Muscle layer of duodenum (tissue), 2 donors: ENCODE data around the gene PLA2G3.

Source experiments
- H3K27ac ChIP-seq: one replicate; pipeline ENCODE4 v1.7.0; 2013; ENCODE audit warnings: mild to moderate bottlenecking, low read length
- H3K27me3 ChIP-seq: one replicate; pipeline ENCODE4 v1.7.0; 2013; ENCODE audit warnings: low read depth, mild to moderate bottlenecking, control low read depth, low read length
- H3K36me3 ChIP-seq, 2 donors: one replicate each; pipeline ENCODE4 v1.7.0; 2013; ENCODE audit warnings: low read length in 2 of 2, control low read depth in 1 of 2, mild to moderate bottlenecking in 1 of 2; ENCODE audit not compliant: insufficient read depth in 2 of 2, control insufficient read depth in 1 of 2
- H3K4me1 ChIP-seq, 2 donors: one replicate each; pipeline ENCODE4 v1.7.0; 2013; ENCODE audit warnings: low read length in 2 of 2, mild to moderate bottlenecking in 2 of 2, control low read depth in 1 of 2, moderate library complexity in 1 of 2; ENCODE audit not compliant: insufficient read depth in 2 of 2, control insufficient read depth in 1 of 2
- H3K4me3 ChIP-seq, 2 donors: one replicate each; pipeline ENCODE4 v1.7.0; 2013; ENCODE audit warnings: low read length in 2 of 2, low read depth in 1 of 2, mild to moderate bottlenecking in 1 of 2
- H3K9me3 ChIP-seq, 2 donors: one replicate each; pipeline ENCODE4 v1.7.0; 2013; ENCODE audit warnings: low read length in 2 of 2, control low read depth in 1 of 2, mild to moderate bottlenecking in 1 of 2; ENCODE audit not compliant: control insufficient read depth in 1 of 2
- donor health status: healthy.

The PLA2G3 gene

DNA sequence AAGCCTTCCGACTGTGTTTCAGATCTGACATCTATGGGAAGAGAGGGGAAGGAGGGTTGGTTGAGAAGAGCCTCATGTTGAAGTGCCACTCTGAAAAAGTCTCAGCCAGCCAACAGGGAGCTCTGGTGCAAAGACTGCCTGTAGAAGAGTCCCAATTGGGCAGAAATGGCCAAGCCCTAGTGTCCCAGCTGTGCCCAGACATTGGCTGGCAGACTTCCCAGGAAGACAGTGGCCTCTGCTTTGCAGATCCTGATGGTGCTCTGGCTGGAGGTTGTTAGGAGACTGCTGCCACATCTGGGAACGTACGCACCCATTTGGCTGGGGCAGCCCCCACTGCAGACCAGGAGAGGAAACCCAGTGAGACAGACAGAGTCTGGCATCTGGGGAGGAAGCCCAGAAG lies 3.2 kb upstream of the PLA2G3 start:
- H3K27me3 ChIP-seq: peaks cover 9% of the 10 kb centered on the region
- no peaks in the 10 kb centered on the region for H3K9me3 ChIP-seq
- H3K4me1 ChIP-seq: peaks cover 0 to under 1% of the 10 kb centered on the region in 2 donors
- H3K4me3 ChIP-seq: no peak overlapping the region
- H3K36me3 ChIP-seq: no peaks in the 10 kb centered on the region
- no peak overlapping the region for H3K27ac ChIP-seq

DNA sequence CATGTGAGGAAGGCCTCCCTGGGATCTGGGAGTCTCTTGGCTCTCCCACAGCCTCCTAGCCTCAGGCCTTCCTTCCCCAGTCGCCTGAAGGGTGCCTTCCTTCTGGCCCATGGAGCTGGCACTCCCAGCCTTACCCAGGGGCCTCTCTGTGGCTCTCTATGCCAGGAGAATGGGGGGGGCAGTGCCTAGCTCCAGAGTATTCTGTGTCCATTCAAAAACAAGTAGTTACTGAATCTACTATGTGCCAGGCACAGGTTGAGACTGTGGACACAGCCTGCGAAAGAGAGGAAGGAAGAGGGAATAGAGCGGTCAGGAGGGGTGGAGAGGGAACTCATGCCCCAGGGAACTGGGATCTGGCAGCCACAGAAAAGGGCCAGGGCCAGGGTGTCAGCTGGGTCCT lies 2.7 kb upstream of the PLA2G3 start:
- H3K27me3 ChIP-seq: peaks cover 9% of the 10 kb centered on the region
- H3K27ac ChIP-seq: no peak overlapping the region
- H3K36me3 ChIP-seq: no peaks in the 10 kb centered on the region
- H3K4me3 ChIP-seq: no peak overlapping the region
- no peaks in the 10 kb centered on the region for H3K9me3 ChIP-seq
- H3K4me1 ChIP-seq: no peaks in the 10 kb centered on the region

DNA sequence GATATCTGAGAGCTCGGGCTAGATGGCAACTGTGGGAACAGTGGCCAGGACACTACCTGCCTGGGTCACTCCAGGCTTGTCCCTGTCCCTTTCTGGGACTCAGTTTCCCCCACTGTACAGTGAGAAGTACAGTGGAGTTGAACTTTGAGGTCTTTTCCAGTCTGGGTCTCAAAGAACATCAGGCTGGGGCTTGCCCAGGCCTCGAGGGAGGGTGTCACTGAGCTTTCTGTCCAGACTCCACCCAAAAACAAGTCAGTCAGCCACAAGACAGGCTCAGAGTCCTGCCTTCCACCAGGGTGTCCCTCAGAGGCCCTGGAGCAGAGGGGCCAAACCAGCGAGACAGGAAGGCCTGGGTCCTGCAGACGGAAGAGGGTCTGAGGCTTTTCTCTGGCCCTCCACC lies 2.0 kb upstream of the PLA2G3 start:
- H3K4me1 ChIP-seq: no peaks in the 10 kb centered on the region
- H3K27me3 ChIP-seq: peaks cover 9% of the 10 kb centered on the region
- no peaks in the 10 kb centered on the region for H3K36me3 ChIP-seq
- no peak overlapping the region for H3K27ac ChIP-seq
- H3K4me3 ChIP-seq: no peak overlapping the region
- no peaks in the 10 kb centered on the region for H3K9me3 ChIP-seq

DNA sequence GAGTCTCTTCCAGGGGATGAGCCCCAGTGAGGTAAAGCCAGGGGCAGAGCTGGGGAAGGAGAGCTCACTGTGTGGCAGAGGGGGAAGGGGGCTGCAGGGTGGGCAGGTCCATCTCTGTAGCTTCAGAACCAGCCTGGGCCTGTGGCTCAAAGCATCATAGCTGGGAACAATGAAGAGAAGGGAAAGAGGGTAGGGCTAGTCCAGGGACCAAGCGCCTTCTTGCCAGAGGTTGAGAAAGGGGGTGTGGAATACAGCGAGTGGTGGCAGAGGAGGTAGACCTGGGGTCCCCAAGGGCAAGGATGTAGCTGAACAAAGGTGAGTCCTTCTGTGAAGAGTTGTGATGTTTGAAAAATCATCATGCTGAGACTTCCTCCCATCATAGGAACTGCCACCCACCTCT lies 1.2 kb upstream of the PLA2G3 start:
- Histone ChIP-seq H3K4me1 (no peaks in the 10 kb centered on the region), H3K27ac (no peak overlapping the region), H3K4me3 (no peak overlapping the region), H3K9me3 (no peaks in the 10 kb centered on the region), H3K36me3 (no peaks in the 10 kb centered on the region), H3K27me3 (peaks cover 9% of the 10 kb centered on the region)

DNA sequence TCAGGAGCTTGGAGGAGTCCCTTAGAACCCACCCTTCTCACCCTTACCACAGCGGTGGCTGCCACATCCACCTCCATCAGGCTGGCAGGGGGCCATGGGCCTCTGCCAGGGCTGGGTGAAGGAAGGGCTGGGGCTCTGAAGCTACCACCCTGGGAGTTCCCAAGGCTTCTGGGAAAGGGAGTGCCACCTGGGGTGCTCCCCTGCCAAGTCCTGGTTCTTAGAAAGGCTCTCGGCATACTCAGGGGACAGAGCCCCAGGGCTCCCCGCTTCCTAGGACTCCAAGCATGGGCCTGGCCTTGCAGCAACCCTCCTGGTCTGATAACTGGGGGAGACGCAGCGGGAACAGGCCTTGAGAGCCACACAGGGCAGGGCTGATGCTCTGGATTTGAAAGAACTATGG lies 438 bp upstream of the PLA2G3 start:
- no peaks in the 10 kb centered on the region for H3K4me1 ChIP-seq
- H3K27ac ChIP-seq: no peak overlapping the region

DNA sequence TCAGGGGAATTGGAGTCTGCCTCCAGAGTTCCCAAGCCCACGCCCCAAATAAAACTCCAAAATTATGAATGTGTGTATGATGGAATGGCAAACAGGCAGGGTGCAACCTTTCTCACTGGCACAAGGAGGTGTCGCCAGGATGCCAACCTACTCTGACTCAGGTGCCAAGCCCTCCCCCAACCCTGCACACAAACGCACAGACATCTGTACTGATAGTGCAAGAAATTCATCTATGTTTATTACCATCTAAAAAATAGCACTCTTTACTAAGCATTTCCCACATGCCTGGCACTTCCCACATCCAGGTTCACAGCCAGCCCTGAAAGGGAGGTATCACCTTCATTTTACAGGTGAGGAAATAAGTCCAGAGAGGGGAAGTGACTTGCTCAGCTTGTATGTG lies 1.2 kb downstream of the PLA2G3 start:
- Histone ChIP-seq H3K27me3 (peaks cover 9% of the 10 kb centered on the region), H3K4me3 (no peak overlapping the region), H3K9me3 (no peaks in the 10 kb centered on the region), H3K36me3 (no peaks in the 10 kb centered on the region), H3K27ac (no peak overlapping the region), H3K4me1 (no peaks in the 10 kb centered on the region)

More for the DNA sequence above, 438 bp upstream of the PLA2G3 start:
- H3K4me3 ChIP-seq: no peak overlapping the region
- H3K36me3 ChIP-seq: no peaks in the 10 kb centered on the region
- no peaks in the 10 kb centered on the region for H3K9me3 ChIP-seq
- peaks cover 9% of the 10 kb centered on the region for H3K27me3 ChIP-seq

DNA sequence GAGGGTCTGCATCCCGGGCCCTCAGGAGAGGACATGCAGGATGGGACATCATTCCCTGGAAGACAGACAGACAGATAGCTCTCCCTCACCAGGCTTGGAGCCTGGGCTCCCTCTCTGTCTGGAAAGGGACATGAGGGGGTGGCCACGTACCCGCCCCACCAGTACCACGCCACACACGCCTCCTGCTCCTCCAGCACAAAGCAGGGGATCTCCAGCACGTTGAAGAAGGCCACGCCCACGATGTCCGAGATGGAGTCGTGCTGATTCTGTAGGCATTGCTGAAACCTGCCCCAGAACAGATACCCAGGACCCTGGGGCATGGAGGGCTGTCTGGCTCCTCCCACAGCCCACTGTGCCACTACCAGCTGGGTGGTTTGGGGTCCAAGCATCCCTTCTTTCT lies 2.2 kb downstream of the PLA2G3 start:
- H3K4me3 ChIP-seq: no peak overlapping the region
- no peaks in the 10 kb centered on the region for H3K36me3 ChIP-seq
- H3K9me3 ChIP-seq: no peaks in the 10 kb centered on the region
- H3K27me3 ChIP-seq: peaks cover 9% of the 10 kb centered on the region
- H3K4me1 ChIP-seq: no peaks in the 10 kb centered on the region
- no peak overlapping the region for H3K27ac ChIP-seq

DNA sequence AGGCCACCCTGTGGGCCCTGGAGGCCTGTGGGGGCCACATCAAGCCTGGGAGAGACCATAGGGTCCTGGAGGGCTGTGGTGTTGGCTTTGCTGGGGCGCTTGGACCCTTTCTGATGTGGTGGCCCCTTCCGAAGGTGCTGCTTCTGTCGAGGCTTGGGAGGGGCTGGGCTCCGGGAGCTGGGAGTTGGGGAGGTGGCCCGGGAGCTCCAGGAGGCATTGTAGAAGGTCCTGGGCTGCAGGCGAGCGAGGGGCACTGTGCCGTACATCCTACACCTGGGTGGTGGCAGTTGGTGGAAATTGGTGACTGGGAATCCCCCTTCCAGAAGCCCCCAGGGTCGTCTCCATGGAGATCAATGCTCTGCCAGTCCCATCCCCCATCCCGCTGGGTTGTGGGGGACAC lies 2.6 kb downstream of the PLA2G3 start:
- Histone ChIP-seq H3K4me3 (no peak overlapping the region), H3K9me3 (no peaks in the 10 kb centered on the region)

DNA sequence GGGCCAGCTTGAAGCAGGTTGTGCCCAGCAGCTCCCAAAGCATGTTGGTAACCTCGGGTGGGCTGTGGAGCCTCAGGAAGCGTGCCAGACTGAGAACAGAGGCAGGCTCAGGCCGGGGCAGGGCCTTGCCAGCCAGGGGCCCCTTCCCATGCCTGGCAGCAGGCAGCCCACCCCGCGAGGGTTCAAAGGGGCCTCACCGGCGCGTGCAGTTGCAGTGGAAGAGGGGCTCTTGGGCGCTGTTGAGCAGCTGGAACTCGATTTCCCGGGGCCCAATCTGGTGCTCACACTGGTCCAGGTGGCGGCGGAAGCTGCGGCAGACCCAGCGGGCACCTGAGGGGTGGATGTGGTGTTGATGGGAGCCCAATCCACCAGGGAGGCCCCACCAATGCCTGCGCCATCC lies 3.6 kb downstream of the PLA2G3 start:
- no peaks in the 10 kb centered on the region for H3K9me3 ChIP-seq
- peaks cover 9% of the 10 kb centered on the region for H3K27me3 ChIP-seq
- no peak overlapping the region for H3K4me3 ChIP-seq
- H3K4me1 ChIP-seq: no peaks in the 10 kb centered on the region
- H3K36me3 ChIP-seq: no peaks in the 10 kb centered on the region
- no peak overlapping the region for H3K27ac ChIP-seq

More for the DNA sequence above, 2.6 kb downstream of the PLA2G3 start:
- Histone ChIP-seq H3K27me3 (peaks cover 9% of the 10 kb centered on the region), H3K4me1 (no peaks in the 10 kb centered on the region), H3K36me3 (no peaks in the 10 kb centered on the region), H3K27ac (no peak overlapping the region)

DNA sequence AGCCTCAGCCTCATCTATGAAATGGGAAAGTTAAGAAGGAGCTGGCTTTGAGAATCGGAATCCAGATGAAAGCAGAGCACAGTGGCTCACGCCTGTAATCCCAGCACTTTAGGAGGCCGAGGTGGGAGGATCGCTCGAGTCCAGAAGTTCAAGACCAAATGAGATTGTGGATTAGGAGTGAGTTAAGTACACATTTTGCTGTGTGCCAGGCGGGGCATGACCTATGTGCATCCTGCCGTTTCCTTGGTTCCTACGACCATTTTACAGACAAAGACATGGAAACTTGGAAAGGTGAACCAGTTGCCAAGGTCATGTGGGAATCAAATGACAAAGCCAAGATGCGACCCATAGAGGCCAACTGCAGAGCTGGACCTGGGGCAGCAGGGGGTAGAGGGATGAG lies 4.2 kb downstream of the PLA2G3 start:
- H3K4me1 ChIP-seq: no peaks in the 10 kb centered on the region
- H3K27me3 ChIP-seq: peaks cover 9% of the 10 kb centered on the region
- H3K36me3 ChIP-seq: no peaks in the 10 kb centered on the region
- H3K9me3 ChIP-seq: no peaks in the 10 kb centered on the region
- no peak overlapping the region for H3K27ac ChIP-seq
- no peak overlapping the region for H3K4me3 ChIP-seq

DNA sequence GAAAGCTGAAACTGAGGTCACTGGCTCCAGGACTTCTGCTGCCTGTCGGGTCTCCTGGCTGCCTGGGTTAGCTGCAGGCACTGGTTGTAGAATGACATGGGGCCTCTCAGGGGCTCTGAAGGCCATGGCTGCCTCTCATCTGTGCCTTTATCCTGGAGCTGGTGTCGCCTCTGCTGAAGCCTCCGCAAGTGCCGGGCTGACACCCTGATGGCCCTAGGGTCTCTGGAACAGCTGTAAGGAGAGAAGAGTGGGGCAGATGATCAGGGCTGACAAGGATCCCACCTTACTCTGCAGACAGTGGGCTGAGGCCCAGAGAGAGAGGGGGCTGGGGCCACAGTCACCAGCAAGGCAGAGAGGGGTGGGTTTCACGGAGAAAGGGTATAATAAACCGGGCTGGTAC lies 4.6 kb downstream of the PLA2G3 start:
- H3K4me3 ChIP-seq: no peak overlapping the region
- peaks cover 0 to 3% of the 10 kb centered on the region in 2 donors for H3K36me3 ChIP-seq
- H3K27me3 ChIP-seq: peaks cover 9% of the 10 kb centered on the region
- no peaks in the 10 kb centered on the region for H3K9me3 ChIP-seq
- no peaks in the 10 kb centered on the region for H3K4me1 ChIP-seq
- no peak overlapping the region for H3K27ac ChIP-seq

DNA sequence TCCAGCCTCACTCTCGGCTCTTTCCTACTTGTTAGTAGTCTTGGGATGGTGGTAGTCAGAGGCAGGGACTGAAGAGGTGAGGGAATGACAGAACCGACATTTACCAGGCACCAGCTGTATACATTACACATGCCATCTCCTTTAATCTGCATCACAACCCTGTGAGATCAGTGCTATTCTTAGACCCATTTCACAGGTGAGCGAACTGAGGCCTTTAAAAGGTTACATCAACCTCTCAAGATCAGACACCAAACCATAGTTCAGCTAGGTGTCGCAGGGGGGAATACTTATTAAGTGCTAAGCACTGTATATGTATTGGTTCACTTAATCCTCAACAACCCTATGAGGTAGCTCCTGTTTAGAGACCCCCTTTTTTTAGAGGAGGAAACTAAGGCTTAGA lies 5.6 kb downstream of the PLA2G3 start:
- Histone ChIP-seq H3K4me1 (no peaks in the 10 kb centered on the region), H3K36me3 (peaks cover 0 to 3% of the 10 kb centered on the region in 2 donors), H3K4me3 (no peak overlapping the region), H3K27ac (no peak overlapping the region), H3K9me3 (no peaks in the 10 kb centered on the region), H3K27me3 (peaks cover 6% of the 10 kb centered on the region)
